ENCODE data around the gene TMEM14B. TPM values are rescaled to one million over a fixed set of nuclear protein-coding genes. Genes with fewer than 3 reads are reported as not detected.

The TMEM14B gene
- total and polyA plus RNA-seq, 4 donors, result 30.7 to 115 (median 70.3) TPM

GRCh38 chr6:10759884-10760329 is 12.3 kb downstream of the TMEM14B start (continued):
- no peak for TF ChIP-seq ATF3 (IDR thresholded peaks at IDR 0.05)
- TF ChIP-seq RXRA (IDR thresholded peaks at IDR 0.05), result no peak
- no peak for TF ChIP-seq EGR1 (IDR thresholded peaks at IDR 0.05; ENCODE audit: low read depth in 2 of 2)
- TF ChIP-seq SP1 (IDR thresholded peaks at IDR 0.05), result no peak
- TF ChIP-seq MAX (IDR thresholded peaks at IDR 0.05), result no peak
- TF ChIP-seq YY1 (IDR thresholded peaks at IDR 0.05), result no peak
- TF ChIP-seq TAF1 (conservative IDR thresholded peaks at IDR 0.05), result no peak

- peaks cover 0 to 3% (median 1%) of the 10 kb centered on the region in 4 donors for H3K36me3 ChIP-seq (ENCODE audit: control insufficient read depth in 4 of 4, insufficient read depth in 3 of 4, low read depth in 1 of 4, low read length in 3 of 4)
- H3K9me3 ChIP-seq (ENCODE audit: control insufficient read depth in 4 of 4, low read length in 3 of 4), result no peaks in the 10 kb centered on the region
- H3K4me3 ChIP-seq (ENCODE audit: low read depth in 1 of 3, low read length in 3 of 3), result no peak overlapping the region
- H3K27me3 ChIP-seq (ENCODE audit: control insufficient read depth in 4 of 4, insufficient read depth in 4 of 4, low read length in 3 of 4), result no peaks in the 10 kb centered on the region
- WGBS, result 84% methylated on average over 2 of the region's 2 CpGs
- no peak overlapping the region for H3K9ac ChIP-seq (ENCODE audit: low read depth in 1 of 2, low read length in 2 of 2)
- H3K27ac ChIP-seq (ENCODE audit: low read depth in 1 of 2, low read length in 2 of 2), result no peak overlapping the region
- H3K4me1 ChIP-seq (ENCODE audit: control insufficient read depth in 4 of 4, insufficient read depth in 4 of 4, low read length in 3 of 4), result no peaks in the 10 kb centered on the region
- no peak for DNase-seq (ENCODE audit: low spot score)
- TF ChIP-seq ZBTB33 (IDR thresholded peaks at IDR 0.05), result no peak
- no peak for TF ChIP-seq REST (IDR thresholded peaks at IDR 0.05)
- no peak for TF ChIP-seq RXRA (IDR thresholded peaks at IDR 0.05)
- no peak for TF ChIP-seq JUND (IDR thresholded peaks at IDR 0.05)
- no peak for TF ChIP-seq RAD21 (IDR thresholded peaks at IDR 0.05)
- TF ChIP-seq FOXA1 (IDR thresholded peaks at IDR 0.05), result no peak
- no peak for TF ChIP-seq CTCF (IDR thresholded peaks at IDR 0.05; ENCODE audit: low read depth, low read length, missing input control)
- TF ChIP-seq HNF4G (IDR thresholded peaks at IDR 0.05), result no peak
- TF ChIP-seq GABPA (IDR thresholded peaks at IDR 0.05 in 1 of 2, conservative IDR thresholded peaks at IDR 0.05 in 1 of 2), result no peak
These were observed 15.4 kb downstream of the TMEM14B start for GRCh38 chr6:10763006-10763405.
